SK-N-SH (cell line): ENCODE results near the gene XAGE2.

Experiments
- EP300 ChIP-seq, 2 experiments: IDR thresholded peaks; 2 replicates each; pipeline versions ENCODE4 v1.4.0 to v1.6.1; 2012; ENCODE audit warnings: borderline replicate concordance in 1 of 2, low read depth in 1 of 2, low read length in 1 of 2
- GABPA ChIP-seq: IDR thresholded peaks from 2 replicates; pipeline ENCODE4 v1.4.0; 2012; ENCODE audit warnings: low read depth, mild to moderate bottlenecking
- POLR2AphosphoS5 ChIP-seq: IDR thresholded peaks from 2 replicates; pipeline ENCODE4 v1.6.1; 2012; ENCODE audit warnings: low read depth, low read length
- RAD21 ChIP-seq: IDR thresholded peaks from 2 replicates; pipeline ENCODE4 v1.6.1; 2012; ENCODE audit warnings: mild to moderate bottlenecking, low read length
- TF ChIP-seq, protein P1 (sequence below): fragments of 200-600 bp; sonication (generic); IDR thresholded peaks from 2 replicates; pipeline ENCODE4 v1.6.1; 2017; ENCODE audit warnings: antibody characterized with exemption, mild to moderate bottlenecking, moderate library complexity

DNA sequence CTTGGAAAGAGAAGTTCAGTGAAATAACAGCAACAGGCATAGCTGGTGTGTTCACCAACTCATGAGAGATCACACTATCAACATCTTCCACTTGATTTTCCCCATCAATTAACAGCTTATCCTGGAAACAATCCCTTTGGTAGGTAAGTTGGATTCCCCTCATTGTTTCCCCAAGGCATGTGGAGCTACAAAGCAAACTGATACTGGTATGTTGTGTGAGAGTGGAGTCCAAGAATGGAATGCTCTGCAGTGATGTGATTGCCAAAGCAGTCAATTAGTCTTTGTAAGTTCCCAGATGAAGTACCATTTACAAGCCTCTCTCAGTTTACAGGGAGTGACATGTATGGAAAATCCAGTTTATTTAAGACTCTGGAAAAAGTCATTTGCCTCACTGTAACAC, 13.7 kb upstream of the XAGE2 start:
- TF ChIP-seq, protein P1, sequence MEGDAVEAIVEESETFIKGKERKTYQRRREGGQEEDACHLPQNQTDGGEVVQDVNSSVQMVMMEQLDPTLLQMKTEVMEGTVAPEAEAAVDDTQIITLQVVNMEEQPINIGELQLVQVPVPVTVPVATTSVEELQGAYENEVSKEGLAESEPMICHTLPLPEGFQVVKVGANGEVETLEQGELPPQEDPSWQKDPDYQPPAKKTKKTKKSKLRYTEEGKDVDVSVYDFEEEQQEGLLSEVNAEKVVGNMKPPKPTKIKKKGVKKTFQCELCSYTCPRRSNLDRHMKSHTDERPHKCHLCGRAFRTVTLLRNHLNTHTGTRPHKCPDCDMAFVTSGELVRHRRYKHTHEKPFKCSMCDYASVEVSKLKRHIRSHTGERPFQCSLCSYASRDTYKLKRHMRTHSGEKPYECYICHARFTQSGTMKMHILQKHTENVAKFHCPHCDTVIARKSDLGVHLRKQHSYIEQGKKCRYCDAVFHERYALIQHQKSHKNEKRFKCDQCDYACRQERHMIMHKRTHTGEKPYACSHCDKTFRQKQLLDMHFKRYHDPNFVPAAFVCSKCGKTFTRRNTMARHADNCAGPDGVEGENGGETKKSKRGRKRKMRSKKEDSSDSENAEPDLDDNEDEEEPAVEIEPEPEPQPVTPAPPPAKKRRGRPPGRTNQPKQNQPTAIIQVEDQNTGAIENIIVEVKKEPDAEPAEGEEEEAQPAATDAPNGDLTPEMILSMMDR: no peak
- no peak for TF ChIP-seq GABPA
- no peak for TF ChIP-seq RAD21
- no peak for TF ChIP-seq EP300 (IDR thresholded peaks at IDR 0.05; ENCODE audit: borderline replicate concordance in 1 of 2, low read depth in 1 of 2, low read length in 1 of 2)
- no peak for TF ChIP-seq POLR2AphosphoS5
